ENCODE results near the gene IGLON5. TPM values are rescaled to one million over a fixed set of nuclear protein-coding genes. Genes with fewer than 3 reads are reported as not detected.
A peak's percentile ranks its signal among the peaks of the same experiment; 100 is the strongest.

The IGLON5 gene
- total RNA-seq, 1 experiment from 2014 or later: not detected

DNA sequence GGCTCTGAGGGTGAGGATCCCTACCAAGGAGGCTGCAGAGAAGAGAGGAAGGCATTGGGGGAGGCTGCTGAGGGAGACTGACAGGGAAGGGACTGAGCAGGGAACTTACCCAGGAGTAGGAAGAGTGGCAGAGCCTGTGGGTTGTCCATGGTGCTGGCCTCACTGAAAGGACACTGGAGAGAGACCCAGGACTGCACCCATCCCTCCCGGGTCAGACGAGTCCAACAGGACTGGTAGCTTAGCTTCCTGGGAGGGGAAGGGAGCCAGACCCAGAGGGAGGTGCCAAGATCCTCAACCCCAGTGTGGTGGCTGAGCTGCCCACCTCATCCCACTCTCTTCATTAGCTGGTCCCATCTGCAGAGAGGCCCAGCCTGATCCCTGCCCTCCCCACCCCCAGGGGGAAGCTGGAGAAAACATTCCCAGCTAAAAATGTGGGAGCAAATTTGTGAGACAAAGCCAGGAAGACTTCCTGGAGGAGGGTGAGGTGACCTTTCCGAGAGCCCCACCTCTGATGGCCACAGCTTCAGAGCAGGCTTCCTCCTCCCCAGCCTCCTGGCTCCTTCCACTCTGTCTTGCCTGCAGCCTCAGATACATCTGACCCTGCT, 30.6 kb downstream of the IGLON5 start, which contains the start of gene VSIG10L:
Gene VSIG10L, minus strand, starts transcription at position 164 of the 605 bp plus-strand sequence. Its CDS starts 15 bp downstream, at position 149.
- Histone ChIP-seq H3K36me3 (ENCODE audit: control insufficient read depth in 1 of 2, insufficient read depth in 2 of 2, low read length in 2 of 2) (no peaks in the 10 kb centered on the region; a peak in 2 of 4 replicates), H4K20me1 (ENCODE audit: insufficient read depth) (no peaks in the 10 kb centered on the region), H3K9me2 (ENCODE audit: insufficient read depth) (no peaks in the 10 kb centered on the region), H3K27ac (ENCODE audit: low read depth, low read length) (no peak within 1 kb of the TSS), H3K4me2 (ENCODE audit: low read length) (0 out of 2 replicates have a peak within 1 kb of the TSS, but pooled peaks have one; percentile 90), H2AFZ (ENCODE audit: low read depth, low read length, poor library complexity, severe bottlenecking) (no peak within 1 kb of the TSS), H3K4me3 (replicated peaks in 1 of 2; ENCODE audit: low read depth in 1 of 2, low read length in 2 of 2) (no peak within 1 kb of the TSS), H3K4me1 (ENCODE audit: control insufficient read depth in 1 of 2, insufficient read depth in 2 of 2, low read length in 2 of 2) (peaks cover 5 to 45% of the 10 kb centered on the region in 2 experiments; a peak in 3 of 4 replicates), H3K27me3 (ENCODE audit: insufficient read depth, low read length) (no peaks in the 10 kb centered on the region), H3K79me2 (ENCODE audit: insufficient read depth, low read length) (no peaks in the 10 kb centered on the region), H3K9ac (ENCODE audit: low read length) (peak within 1 kb of the TSS; percentile 20; the same call in 1 of the 2 replicates), H3K9me3 (ENCODE audit: control insufficient read depth in 1 of 2, insufficient read depth in 1 of 2, low read depth in 1 of 2, low read length in 2 of 2) (no peaks in the 10 kb centered on the region)
- no TSS peak for BruUV-seq (replicated peaks)
- POLR2A ChIA-PET: interaction anchor here (1.4 to 1.5 kb wide), 3 partner anchors 25 to 54 kb away, joined by 3 to 4 read pairs (median 3); no protein-coding TSS in a partner anchor
- RAD21 ChIA-PET (ENCODE audit: low non-redundant PET in 1 of 2, low total read pairs in 2 of 2, uncharacterized antibody in 2 of 2, unreplicated experiment in 2 of 2): no interaction called here
- intact Hi-C loops (cut with micrococcal nuclease): no loop called here
- CTCF ChIA-PET: no interaction called here
- DNase-seq (ENCODE audit: low read depth, low spot score) (no peak), ATAC-seq (no peak)
- TF ChIP-seq RAD21 (IDR thresholded peaks at IDR 0.05; ENCODE audit: low read depth): no peak
- no peak for TF ChIP-seq TCF7L2 (IDR thresholded peaks at IDR 0.05; ENCODE audit: borderline replicate concordance, extremely low read depth, insufficient read depth, insufficient read length)
- TF ChIP-seq, protein P1, sequence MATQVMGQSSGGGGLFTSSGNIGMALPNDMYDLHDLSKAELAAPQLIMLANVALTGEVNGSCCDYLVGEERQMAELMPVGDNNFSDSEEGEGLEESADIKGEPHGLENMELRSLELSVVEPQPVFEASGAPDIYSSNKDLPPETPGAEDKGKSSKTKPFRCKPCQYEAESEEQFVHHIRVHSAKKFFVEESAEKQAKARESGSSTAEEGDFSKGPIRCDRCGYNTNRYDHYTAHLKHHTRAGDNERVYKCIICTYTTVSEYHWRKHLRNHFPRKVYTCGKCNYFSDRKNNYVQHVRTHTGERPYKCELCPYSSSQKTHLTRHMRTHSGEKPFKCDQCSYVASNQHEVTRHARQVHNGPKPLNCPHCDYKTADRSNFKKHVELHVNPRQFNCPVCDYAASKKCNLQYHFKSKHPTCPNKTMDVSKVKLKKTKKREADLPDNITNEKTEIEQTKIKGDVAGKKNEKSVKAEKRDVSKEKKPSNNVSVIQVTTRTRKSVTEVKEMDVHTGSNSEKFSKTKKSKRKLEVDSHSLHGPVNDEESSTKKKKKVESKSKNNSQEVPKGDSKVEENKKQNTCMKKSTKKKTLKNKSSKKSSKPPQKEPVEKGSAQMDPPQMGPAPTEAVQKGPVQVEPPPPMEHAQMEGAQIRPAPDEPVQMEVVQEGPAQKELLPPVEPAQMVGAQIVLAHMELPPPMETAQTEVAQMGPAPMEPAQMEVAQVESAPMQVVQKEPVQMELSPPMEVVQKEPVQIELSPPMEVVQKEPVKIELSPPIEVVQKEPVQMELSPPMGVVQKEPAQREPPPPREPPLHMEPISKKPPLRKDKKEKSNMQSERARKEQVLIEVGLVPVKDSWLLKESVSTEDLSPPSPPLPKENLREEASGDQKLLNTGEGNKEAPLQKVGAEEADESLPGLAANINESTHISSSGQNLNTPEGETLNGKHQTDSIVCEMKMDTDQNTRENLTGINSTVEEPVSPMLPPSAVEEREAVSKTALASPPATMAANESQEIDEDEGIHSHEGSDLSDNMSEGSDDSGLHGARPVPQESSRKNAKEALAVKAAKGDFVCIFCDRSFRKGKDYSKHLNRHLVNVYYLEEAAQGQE (IDR thresholded peaks at IDR 0.05; ENCODE audit: low read depth): no peak
- TF ChIP-seq ZNF274 (IDR thresholded peaks at IDR 0.05; ENCODE audit: low read depth, low read length): no peak
